Activated T-helper 9 cell treated with anti-CD3 and anti-CD28 coated beads, Interleukin-2, amount 50 U/mL, for 16 hours (primary cell): ENCODE measurements around the gene CDHR3.

Source experiments
- DNase-seq: peaks from one replicate; pipeline ENCODE4 v3.0.0-alpha.2; 2020; ENCODE audit warnings: low read depth

Gene CDHR3

DNA sequence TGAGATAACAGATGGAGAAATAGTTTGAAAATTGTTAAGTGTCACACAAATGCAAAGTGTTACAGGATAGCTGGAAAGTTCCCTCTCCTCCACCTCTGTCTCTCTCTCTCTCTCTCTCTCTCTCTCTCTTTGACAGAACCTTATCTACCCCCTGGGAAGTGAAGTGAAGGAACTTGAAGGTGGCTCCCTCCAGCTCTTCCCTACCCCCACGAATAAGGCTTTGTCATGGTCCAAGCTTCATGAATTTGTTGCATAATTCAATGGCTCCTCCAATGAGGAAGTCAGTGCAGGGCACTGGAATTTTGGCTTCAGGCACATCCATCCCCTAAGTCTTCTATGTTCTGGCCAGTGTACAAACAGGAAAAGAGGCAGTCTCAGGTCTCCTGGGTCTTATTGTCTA, 66.4 kb downstream of the CDHR3 start:
- DNase-seq: no peak

DNA sequence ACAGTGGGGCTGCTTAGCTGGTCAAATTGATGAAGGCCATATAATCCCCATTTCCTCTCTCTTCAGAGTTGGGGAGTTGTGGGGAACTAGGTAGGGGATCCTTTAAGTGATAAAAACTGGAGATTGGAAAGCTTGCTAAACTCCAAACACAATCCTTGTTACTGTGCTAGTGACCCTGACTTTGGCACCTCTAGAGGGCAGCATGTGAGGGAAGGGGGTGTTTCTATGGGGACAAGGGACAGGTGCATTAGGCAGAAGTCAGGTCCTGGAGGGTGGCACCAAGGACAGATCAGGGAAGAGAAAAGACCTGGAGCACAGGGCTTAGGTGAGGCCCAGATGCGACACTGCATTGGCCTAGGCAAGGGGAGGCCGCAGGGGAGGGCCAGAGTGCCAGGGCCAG, 66.9 kb downstream of the CDHR3 start:
- no peak for DNase-seq

- DNase-seq: no peak
These were observed 68.4 kb downstream of the CDHR3 start for GRCh38 chr7:106031300-106032035.

DNA sequence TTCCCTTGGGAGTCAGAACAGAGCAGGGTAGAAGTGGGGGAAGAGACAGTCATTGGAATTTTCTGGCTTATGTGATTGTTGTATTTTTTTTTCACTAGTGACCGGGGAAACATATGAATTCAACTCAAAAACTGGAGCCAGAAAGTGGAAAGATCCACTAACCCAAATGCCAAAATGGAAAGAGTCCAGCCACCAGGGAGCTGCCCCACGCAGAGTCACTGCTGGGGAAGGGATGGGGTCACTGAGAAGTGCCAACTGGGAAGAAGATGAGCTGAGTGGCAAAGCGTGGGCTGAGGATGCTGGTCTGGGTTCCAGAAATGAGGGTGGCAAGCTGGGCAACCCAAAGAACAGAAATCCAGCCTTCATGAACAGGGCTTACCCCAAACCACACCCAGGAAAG, 69.2 kb downstream of the CDHR3 start:
- no peak for DNase-seq

GRCh38 chr7:106033735-106034134, 70.7 kb downstream of the CDHR3 start:
- no peak for DNase-seq

DNA sequence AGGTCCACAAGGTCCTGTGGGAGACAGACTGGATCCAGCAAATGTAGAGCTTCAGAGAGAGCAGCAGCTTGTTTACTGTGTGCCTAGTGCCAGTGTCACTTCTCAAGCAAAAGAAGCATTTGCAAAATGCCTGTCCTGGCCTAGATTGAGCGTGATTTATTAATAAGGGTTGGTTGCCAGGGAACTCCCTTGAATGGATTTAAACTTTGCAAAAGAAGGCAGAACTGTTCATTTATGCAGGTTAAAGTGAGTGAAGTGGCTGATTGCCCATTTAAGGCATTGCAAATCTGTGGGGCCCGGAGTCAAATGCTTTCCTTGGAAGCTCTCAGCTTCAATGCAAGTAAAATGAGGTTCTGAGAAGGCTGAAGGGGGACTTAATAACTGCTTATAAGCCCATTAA, 71.3 kb downstream of the CDHR3 start:
- DNase-seq: no peak

DNA sequence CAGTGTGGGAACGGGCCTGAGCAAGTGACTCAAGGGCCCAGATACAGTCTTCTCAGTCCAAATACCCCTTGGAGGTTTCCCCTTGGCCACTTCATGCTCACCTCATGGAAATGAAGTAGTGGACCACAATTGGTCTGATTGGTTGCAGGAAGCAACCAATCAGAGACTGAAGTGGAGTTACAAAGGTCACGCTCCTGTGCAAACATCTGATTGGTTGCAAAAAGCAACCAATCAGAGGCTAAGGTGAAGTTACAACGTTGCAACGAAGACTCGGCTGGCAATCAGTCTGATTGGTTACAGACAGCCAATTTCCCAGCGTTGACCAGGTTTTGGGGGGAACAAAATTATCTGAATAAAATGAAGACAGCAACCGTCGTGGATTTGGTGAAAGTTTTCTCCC, 72.5 kb downstream of the CDHR3 start:
- DNase-seq: no peak

DNA sequence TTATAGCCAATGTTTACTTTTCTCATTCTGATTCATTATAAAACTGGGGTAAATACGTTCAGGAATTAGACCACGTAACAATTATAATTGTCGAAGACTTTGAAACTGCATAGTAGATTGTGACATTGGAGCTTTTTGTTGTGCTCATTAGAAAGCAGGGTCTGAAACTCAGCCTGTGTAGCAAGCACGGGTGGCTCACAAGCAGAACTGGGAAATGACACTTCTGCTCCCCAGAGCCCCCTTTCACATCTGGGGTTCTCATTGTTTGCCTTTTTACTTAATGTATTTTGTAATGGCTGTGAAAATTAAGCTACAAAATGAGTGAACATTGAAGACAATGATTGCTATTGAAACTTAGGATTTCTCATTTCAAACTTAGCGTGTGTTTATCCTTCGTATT, 72.9 kb downstream of the CDHR3 start:
- no peak for DNase-seq

- DNase-seq: no peak
These were observed 74.6 kb downstream of the CDHR3 start for GRCh38 chr7:106037489-106038176.

GRCh38 chr7:106038289-106038688, 75.2 kb downstream of the CDHR3 start:
- DNase-seq: no peak

DNA sequence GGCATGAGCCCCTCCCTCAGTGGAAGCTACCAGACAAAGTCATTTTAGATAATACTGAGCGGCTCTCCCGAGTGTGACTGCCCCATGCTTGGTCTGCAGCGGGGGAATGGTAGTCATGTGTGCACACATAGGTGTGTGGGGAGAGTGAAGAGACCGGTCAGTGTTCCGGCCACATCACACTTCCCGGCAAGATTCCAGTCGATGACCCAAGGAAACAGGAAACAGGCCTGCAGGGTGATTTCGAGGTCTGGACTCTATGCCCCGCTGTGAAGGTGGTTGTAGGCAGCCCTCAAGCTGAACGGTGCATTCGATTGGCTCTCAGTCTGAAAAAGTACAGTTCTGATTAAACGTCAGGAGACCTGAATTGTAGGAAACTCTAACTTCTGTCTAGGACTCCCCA, 75.9 kb downstream of the CDHR3 start:
- DNase-seq: no peak

DNA sequence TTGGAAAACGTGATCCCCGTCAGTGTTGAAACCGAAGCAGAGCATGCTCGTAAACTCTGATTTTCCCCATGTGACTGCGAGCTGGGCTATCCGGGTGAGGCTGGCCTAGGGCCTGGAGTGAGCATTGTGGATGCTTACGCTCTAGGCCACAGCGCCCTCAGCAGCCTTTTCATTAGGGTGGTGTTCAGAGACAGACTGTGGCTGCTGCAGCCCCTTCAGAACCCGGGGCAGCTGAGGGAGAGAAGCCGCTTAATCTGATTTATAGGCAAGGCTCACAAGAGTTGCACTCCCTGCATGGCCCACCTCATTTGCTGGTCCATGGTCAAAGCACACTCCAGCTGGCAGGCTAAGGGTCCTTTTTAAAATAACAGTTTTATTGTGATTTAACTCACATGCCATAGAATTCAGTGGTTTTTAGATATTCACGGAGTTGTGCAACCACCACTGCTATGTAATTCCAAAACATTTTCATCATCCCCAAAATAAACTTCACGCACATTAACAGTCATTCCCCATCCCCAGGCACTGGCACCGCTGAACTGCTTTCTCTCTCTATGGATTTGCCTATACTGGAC, 76.5 kb downstream of the CDHR3 start:
- no peak for DNase-seq

DNA sequence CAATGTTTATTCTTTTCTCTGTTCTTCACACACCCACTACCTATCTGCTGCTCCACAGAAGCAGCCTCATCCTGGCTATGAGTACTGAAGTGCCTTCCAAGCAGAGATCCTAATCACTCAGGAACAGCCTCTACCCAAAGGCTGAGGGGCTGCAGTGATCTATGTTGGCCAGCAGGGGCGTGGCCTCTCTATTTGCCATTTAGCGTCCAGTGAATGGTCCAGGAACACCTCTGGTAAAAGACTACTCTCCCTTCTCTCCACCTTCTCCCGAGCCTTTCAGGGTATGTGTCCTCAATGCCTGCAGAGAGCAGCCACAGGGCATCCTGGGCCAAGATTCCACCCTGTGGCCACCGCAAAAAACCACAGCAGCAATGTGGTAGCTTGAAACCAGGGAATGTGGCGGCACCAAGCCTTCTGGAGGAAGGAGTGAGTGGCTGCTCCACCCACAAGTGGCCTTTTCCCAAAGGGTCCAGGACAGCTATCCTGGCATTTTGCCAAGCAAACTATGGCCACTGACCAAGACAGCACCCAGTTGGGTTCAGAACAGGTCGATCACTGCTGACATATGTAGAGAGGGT, 78.2 kb downstream of the CDHR3 start:
- DNase-seq: no peak

- DNase-seq: no peak
These were observed 79.1 kb downstream of the CDHR3 start for GRCh38 chr7:106042196-106042611.

GRCh38 chr7:106045139-106045538, 82.1 kb downstream of the CDHR3 start:
- no peak for DNase-seq

- no peak for DNase-seq
These were observed 82.5 kb downstream of the CDHR3 start for GRCh38 chr7:106045586-106045985.

DNA sequence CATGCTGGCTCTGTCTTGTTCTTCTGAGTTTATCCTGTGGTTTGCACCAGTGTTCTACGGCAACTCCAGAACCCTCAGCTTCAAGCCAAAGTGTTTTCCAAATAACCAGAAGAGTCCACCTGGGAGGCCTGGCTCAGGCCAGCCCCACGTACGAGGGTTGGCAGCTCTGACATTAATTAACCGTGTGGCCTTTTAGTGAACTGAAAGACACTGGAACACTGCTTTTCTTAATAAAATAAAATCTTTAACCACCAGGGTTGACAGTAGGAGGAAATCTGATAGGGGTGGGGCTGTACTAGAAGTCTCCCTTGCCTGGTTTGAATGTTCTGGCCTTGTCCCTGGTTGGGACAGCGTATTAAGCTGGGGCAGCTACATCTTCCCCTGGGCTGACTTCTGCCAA, 84.1 kb downstream of the CDHR3 start:
- no peak for DNase-seq

DNA sequence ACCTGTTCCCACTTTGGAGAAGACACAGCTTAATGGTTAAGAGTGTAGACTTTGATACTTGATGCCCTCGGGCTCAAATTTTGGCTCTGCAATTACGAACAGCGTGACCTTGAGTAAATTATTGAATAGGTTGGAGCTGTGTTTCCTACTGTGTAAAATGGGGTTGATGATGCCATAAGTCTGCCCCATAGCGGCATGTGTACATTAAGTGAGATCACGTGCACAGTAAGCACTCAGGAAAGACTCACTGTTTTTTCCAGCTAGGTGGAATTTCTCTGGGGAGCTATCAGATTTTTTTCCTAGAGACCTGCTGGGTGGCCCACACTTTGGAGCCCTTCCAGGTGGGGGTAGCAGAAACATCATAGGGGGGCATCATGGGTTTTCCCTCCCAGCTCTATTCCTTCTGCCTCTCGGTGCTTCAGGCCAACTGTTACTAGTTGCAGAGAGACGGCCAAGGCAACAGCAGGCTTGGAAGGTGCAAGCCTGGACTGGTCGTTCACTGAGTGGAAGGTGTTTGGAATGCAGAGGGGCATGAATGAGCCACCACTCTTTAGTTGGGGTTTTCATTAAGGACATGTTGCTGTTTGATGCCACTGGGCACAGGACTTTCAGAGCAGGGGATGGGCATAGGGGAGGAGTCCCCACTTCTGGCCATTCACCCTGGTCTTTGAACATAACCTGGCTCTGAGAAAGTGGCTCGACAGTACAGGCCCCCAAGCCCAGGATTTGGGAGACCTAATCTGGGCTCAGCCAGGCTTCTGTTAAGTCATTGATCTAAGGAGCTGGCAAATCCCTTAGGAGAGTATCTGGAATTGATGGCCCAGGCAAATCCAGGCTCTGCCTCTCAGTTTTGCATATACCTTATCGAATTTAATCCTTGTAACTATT, 85.0 kb downstream of the CDHR3 start:
- no peak for DNase-seq

- no peak for DNase-seq
These were observed 85.6 kb downstream of the CDHR3 start for GRCh38 chr7:106048706-106049020.

GRCh38 chr7:106049139-106049752, 86.2 kb downstream of the CDHR3 start:
- DNase-seq: no peak

GRCh38 chr7:106050002-106050745, 87.1 kb downstream of the CDHR3 start:
- no peak for DNase-seq
